Left ventricle myocardium inferior (tissue), 1 donor: Measurements from ENCODE around the gene VPS25. TPM values are rescaled to one million over a fixed set of nuclear protein-coding genes. Genes with fewer than 3 reads are reported as not detected.

ENCODE experiments used
- DNase-seq: peaks from one replicate; pipeline ENCODE4 v3.0.0-alpha.2; 2020
- H3K27ac ChIP-seq: fragments of 200-600 bp; replicated peaks from 2 replicates; pipeline ENCODE4 v1.8.0; 2021
- H3K27me3 ChIP-seq: fragments of 200-600 bp; 2 replicates; pipeline ENCODE4 v1.8.0; 2021; ENCODE audit warnings: low read depth
- H3K36me3 ChIP-seq: fragments of 200-600 bp; 2 replicates; pipeline ENCODE4 v1.8.0; 2021
- H3K4me1 ChIP-seq: fragments of 200-600 bp; 2 replicates; pipeline ENCODE4 v1.8.0; 2021
- H3K4me3 ChIP-seq: fragments of 200-600 bp; 2 replicates; pipeline ENCODE4 v1.8.0; 2021; ENCODE audit warnings: mild to moderate bottlenecking, moderate library complexity
- H3K9me3 ChIP-seq: fragments of 200-600 bp; replicated peaks from 2 replicates; pipeline ENCODE4 v1.8.0; 2021
- CTCF ChIP-seq: fragments of 200-600 bp; IDR thresholded peaks from 2 replicates; pipeline ENCODE4 v1.8.0; 2021; ENCODE audit warnings: antibody characterized with exemption, mild to moderate bottlenecking, borderline replicate concordance
- intact Hi-C: fragments of 100-400 bp; cut with micrococcal nuclease; formaldehyde crosslinking; loops from one replicate; pipeline ENCODE4 v1.11.0; 2022
- total RNA-seq: library from RNA; stranded (reverse); fragmentation: NEBNext Ultra II Directional; extraction: Animal tissue kit (Norgen Biotek cat#: 25700); gene quantifications from one replicate; pipeline ENCODE4 v1.2.1, GENCODE V29; 2021
- donor health status: DM: no; HTN: yes; CAD: no; lungs with severe emphysema.

Gene VPS25
- total RNA-seq, 1 donor from 2014 or later: 37.5 TPM

GRCh38 chr17:42804918-42805367 lies 31.7 kb downstream of the VPS25 start:
- no peaks in the 10 kb centered on the region for H3K27me3 ChIP-seq
- no peak overlapping the region for H3K27ac ChIP-seq
- no peaks in the 10 kb centered on the region for H3K9me3 ChIP-seq
- H3K4me3 ChIP-seq: no peak overlapping the region
- no peaks in the 10 kb centered on the region for H3K4me1 ChIP-seq
- H3K36me3 ChIP-seq: peaks cover 7% of the 10 kb centered on the region
- DNase-seq: no peak
- no peak for TF ChIP-seq CTCF
- intact Hi-C loops: no loop called here

GRCh38 chr17:42806249-42806648 lies 33.0 kb downstream of the VPS25 start:
- H3K27me3 ChIP-seq: no peaks in the 10 kb centered on the region
- no peaks in the 10 kb centered on the region for H3K4me1 ChIP-seq
- no peak overlapping the region for H3K27ac ChIP-seq
- intact Hi-C loops: no loop called here
- peaks cover 20% of the 10 kb centered on the region for H3K36me3 ChIP-seq
- H3K4me3 ChIP-seq: no peak overlapping the region
- no peaks in the 10 kb centered on the region for H3K9me3 ChIP-seq
- no peak for TF ChIP-seq CTCF
- DNase-seq: no peak

- Histone ChIP-seq H3K27me3 (no peaks in the 10 kb centered on the region), H3K4me3 (no peak overlapping the region), H3K36me3 (peaks cover 47% of the 10 kb centered on the region), H3K4me1 (no peaks in the 10 kb centered on the region), H3K27ac (no peak overlapping the region), H3K9me3 (no peaks in the 10 kb centered on the region)
- TF ChIP-seq CTCF: no peak
- intact Hi-C loops: no loop called here
- DNase-seq: no peak
These were observed 36.0 kb downstream of the VPS25 start for GRCh38 chr17:42809250-42809649.

GRCh38 chr17:42814633-42815399 lies 41.6 kb downstream of the VPS25 start:
- DNase-seq: no peak
- H3K27me3 ChIP-seq: no peaks in the 10 kb centered on the region
- peak overlapping the region; percentile 49 for H3K27ac ChIP-seq
- no peak overlapping the region for H3K4me3 ChIP-seq
- H3K4me1 ChIP-seq: peaks cover 12% of the 10 kb centered on the region
- intact Hi-C loops: no loop called here
- H3K9me3 ChIP-seq: no peaks in the 10 kb centered on the region
- H3K36me3 ChIP-seq: peaks cover 97% of the 10 kb centered on the region
- TF ChIP-seq CTCF: no peak

GRCh38 chr17:42817866-42818265 lies 44.6 kb downstream of the VPS25 start:
- intact Hi-C loops: no loop called here
- H3K4me3 ChIP-seq: no peak overlapping the region

More at GRCh38 chr17:42817866-42818265, 44.6 kb downstream of the VPS25 start:
- H3K27me3 ChIP-seq: no peaks in the 10 kb centered on the region
- DNase-seq: no peak
- no peak for TF ChIP-seq CTCF
- peaks cover 98% of the 10 kb centered on the region for H3K36me3 ChIP-seq
- no peaks in the 10 kb centered on the region for H3K9me3 ChIP-seq
- peaks cover 19% of the 10 kb centered on the region for H3K4me1 ChIP-seq
- H3K27ac ChIP-seq: no peak overlapping the region
